ENCODE measurements around the gene NBEAL2.
"Not testable (repeated sequence)": the region's sequence is repeated elsewhere in the genome, so short reads cannot be mapped to it uniquely, and the experiment has no call there.

The NBEAL2 gene

DNA sequence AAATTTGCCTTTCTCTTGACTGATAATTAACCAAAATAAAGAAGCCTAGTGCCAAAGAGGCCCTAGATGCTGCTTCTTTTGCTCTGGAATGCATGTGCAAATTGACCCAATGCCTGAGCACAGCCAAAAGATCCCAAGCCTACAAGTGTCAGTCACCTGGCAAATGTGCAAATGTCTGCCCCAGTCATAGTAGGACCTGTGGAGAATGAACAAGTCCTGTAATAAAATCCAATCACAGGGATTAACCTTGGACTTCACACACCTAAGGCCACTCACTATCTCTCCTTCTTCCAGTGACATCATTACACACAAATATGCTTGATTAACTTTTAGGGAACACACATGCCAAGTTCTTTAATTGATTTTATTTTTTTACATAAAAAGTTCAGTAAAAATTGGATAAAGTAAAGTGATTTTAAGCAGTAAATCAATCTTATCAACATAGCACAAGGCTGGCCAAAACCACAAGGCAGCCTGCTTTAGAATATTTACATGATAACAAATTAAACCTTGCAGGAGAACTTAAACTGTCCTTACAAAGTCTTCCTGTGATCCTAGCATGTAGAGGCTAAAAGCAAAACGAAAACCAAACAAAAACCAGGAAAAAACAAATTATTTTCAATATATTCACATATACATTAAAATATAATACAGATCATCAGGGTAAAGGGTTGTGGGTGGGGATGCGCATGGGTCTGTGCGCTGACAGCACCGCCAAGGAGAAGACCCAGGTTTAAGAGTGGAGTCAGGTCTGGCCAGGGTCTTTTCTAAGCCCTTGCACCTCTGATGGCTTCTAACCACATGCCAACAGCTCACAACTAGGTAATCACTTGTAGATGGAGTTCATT is 36.8 kb downstream of the NBEAL2 start:
- no peak for DNase-seq

DNA sequence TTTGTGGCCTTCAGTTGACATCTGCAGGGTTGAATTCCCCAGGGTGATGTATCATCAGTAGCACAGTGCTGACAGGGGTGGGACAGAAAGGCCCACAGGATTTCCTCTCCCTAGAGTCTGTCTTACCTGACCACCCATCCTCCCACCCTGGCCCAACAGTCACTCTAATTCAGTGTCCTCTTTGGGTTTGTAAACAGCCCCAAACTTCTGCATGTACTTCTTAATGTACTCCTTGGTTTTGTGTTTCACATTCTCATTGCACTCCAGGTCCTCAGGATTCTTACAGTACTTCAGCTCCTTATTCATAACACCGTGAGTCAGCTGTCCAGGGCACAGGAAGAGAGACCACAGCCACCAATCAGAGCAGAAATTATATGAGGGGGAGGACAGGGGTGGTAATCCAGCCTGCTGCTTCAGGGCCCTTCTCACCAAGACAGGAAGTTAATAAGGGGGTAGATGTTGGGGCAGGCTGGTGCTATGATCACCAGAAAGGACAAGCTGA is 37.5 kb downstream of the NBEAL2 start:
- no peak for DNase-seq

DNA sequence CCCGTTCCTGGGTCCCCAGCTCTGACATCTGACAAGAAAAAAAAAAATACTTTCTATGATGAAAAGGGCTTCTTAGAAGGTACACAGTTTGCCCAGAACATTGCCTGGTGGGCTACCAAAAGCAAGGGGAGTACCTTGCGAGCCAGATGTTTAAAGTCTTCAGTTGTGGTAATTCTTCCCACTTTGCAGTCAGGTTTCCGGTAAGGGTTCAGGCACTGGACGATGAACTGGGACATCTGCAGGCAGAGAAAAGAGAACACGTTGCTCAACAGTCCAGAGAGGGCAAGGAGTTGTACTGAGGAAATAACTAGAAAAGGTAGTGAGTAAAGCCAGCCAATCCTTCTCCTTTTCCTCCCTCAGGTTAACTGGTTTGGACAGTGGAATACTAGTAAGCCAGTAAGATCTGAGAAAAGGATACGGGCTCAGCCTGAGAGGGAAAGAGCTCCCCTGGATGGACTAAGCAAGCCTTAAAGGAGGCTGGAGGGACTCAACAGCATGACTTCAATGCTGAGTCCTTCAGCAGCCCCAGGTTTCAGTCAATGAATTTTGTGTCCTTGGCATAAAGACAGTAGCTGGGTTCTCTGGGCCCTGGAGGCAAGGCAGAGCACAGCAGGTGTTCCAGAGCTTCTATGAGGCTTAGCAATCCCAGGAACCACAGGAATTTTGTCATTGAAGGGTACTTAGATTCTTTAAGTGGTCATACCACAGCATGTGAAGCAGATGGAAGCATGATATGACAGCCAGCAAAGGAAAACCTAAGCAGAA is 38.2 kb downstream of the NBEAL2 start:
- peak; percentile 11 for DNase-seq

DNA sequence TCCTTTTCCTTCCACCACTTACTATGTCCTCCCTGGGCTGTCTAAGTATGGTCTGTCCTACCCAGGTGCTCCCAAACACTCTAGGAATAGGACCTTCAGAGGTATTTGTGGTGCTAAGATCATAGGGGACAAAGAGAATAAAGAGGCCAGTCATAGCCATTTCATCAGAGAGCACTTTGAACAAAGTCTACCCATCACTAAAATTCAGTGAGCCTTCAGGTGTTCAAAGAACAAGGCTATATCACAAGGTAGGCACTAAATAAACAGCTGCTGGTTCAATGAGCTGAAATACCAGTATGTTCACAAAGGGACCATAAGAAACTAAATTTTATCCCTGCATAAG is 38.8 kb downstream of the NBEAL2 start:
- no peak for DNase-seq

DNA sequence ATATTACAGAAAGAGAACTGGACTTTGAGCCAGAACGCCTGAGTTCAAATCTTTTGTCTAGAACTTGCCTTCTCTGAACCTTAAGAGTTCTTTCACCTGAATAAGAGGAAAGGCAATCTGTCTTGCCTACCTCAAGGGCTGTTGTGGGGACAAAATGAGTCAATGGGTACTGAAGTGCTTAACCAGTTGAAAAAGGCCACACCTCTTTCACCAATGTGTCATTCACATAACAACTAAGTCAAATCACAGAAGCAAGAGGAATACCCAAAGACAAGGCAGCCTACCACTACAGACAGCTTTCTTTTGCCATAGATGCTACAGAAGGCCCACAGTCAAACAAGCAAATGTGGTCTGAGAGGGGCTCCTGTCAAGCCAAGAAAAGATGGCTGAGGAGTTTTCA is 39.7 kb downstream of the NBEAL2 start:
- DNase-seq: no peak

DNA sequence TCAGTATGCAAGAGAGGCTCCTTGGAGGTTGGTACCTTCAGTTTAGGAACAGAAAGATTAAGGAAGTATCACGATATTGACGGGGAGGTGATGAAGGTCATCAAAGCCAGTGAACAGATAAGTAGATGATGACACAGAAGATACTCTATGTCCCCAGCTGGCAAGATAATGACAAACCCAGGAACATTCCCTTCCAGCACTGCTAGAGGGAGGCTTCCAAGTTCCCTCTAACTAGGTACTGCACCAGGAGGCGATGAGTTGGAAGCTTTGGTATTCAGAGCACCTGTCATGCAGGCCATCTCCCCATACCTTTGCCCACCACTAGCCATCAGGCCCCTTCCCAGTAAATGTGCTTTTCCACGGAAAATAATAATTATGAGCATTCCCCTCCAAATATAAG is 40.8 kb downstream of the NBEAL2 start:
- DNase-seq: no peak

DNA sequence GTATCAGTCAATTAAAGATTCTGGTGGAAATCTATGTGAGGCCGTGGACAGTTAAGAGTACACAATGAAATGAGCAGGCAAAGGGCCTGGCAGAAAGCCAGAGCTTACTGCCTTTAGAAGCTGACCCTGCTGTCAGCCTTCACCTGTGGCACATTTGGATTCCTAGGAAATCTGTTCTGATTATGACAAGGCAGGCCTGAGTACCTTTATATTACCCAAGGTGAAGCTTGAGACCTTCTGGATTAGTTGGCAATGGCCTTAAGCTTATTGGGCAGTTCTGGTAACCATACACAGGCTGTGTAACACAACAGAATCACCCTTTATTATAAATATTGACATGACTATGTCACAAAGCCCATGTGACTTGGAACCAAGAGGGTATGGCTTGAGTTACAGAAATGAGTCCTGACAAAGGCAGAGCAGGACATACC is 43.2 kb downstream of the NBEAL2 start:
- no peak for DNase-seq

DNA sequence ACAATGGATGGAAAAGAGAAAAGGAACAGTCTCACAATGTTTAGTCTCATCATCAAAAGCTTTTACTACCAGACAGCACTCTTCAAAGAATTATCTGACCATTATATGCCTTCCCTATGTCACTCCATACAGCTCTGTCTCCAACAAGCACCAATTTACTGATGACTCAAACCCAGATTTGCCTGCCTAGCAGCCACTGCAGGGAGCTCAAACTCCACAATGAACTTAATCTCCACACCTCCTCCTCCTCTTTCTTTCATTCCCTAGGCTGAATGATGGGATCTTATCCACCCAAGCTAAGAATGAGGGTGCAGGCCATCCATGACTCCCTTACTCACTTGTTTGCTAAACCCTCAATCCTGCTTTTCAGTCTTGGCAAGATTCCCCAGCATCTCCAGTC is 45.5 kb downstream of the NBEAL2 start:
- no peak for DNase-seq

DNA sequence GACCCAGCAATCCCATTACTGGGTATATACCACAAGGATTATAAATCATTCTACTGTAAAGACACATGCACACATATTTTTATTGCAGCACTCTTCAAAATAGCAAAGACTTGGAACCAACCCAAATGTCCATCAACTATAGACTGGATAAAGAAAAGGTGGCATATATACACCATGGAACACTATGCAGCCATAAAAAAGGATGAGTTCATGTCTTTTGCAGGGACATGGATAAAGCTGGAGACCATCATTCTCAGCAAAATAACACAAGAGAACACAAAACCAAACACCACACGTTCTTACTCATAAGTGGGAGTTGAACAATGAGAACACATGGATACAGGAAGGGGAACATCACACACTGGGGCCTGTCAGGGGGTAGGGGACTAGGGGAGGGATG is 47.0 kb downstream of the NBEAL2 start:
- not testable (repeated sequence) for DNase-seq

DNA sequence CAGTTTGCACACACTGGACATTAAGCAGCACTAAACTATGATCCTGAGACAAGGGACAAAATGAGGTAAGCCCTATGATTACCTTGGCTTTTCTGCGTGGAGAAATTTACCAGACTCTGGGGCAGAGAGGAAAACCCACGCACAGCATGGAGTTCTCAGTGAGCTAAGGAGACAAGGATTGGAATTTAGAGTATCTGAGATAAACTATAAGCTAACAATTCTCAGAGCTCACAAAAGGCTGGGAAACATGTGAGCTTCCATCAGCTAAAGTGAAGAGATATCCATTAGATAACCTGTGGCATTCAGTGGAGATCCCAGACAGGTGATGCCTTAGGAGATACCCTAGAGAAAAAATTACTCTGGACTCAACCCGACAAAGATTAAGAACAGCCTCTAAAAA is 48.7 kb downstream of the NBEAL2 start:
- no peak for DNase-seq

DNA sequence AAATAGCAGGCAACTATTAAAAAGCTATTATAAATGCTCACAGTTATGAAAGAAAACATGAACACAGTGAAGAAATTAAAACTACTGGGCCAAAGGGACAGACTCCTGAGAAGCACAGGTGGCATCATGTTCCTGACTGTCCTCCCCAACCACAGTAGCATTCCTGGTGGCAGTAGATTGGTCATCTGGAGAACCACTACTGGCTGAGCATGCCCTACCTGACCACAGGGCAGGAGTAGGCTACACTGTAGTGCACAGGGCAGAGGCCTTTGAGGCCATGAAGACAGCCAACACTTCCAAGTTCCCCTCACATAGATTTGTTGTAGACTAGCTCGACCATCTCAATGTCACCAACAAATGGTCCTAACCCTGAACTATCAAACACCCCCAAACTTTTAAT is 49.2 kb downstream of the NBEAL2 start:
- DNase-seq: no peak

DNA sequence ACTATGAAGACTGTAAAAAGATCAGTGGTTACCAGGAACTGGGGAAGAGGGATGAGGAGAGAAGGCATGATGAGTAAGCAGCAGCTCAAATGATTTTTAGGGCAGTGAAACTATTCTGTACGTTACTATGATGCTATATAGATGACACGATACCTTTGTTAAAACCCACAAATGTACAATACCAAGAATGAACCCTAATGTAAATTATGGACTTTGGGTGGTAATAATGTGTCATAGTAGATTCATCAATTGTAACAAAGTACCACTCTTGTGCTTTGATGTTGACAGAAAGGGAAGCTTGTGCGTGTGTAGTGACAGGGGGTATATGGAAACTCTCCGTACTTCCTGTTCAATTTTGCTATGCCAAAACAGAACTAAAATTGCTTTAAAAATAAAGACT is 51.6 kb downstream of the NBEAL2 start:
- not testable (repeated sequence) for DNase-seq

DNA sequence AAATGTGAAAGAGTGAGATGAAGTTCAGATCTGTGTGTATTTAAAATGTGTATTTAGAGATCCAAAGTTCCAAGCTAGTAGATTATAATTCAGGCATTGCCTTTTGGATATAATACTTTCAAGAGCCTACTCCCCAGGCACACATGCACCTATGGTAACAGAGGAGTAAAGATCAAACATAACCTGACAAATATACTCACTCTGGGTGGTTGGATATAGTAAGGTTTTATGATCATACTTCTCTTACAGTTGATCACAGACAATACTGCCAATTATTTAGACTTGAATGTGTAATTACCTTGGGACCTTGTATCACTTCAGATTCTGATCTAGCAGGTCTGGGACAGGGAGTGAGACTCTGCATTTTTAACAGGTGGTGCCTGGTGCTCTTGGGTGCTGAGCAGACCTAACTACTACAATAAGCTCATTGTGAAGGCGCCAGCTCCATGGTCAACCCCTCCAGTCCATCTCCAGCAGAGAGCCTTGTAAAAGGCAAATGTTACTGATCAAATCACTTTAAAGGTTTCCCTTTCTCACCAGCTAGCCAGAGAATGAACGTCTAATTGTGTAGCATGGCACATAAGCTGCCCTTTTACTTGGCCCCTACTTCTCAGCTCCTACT is 55.5 kb downstream of the NBEAL2 start:
- no peak for DNase-seq

DNA sequence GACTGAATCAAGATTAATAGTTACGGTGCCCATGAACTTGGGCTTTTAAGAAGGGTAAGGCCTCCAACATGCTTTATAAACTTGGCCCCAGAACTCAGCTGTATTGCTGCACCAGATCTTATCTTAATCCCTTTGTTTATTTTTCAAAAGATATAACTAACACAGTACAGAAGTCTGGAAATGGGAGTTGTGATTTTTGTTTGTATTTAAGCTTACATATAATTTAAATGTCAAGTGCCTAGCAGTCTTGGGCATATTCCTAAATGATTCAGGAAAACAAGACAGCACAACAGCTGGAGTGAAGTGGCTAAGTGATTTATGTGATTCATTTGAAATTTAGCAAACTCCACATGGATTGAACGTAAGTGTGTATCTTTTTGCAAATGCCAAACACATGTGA is 56.2 kb downstream of the NBEAL2 start:
- no peak for DNase-seq

DNA sequence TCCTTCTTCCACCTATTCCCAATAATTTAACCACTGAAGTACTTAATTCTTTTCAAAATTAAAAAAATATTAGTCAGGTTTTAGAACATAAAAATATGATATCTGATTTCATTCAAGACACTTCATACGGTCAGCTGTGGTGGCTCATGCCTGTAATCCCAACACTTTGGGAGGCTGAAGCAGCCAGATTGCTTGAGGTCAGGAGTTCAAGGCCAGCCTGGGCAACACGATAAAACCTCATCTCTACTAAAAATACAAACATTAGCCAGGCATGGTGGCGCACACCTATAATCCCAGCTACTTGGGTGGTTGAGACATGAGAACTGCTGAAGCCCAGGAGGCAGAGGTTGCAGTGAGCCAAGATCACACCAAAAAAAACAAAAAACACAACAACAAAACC is 56.7 kb downstream of the NBEAL2 start:
- no peak for DNase-seq

DNA sequence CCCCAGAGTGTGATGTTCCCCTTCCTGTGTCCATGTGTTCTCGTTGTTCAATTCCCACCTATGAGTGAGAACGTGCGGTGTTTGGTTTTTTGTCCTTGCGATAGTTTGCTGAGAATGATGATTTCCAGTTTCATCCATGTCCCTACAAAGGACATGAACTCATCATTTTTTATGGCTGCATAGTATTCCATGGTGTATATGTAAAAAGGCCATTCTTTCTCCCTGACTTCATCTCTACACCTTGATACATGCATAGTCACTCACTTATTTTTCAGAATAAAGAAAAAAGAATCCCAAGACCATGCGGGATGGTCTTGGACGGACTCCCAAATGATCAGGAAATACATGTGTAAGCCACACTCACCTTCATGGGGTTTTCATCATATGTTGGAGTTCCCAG is 57.8 kb downstream of the NBEAL2 start:
- DNase-seq: not testable (repeated sequence)

DNA sequence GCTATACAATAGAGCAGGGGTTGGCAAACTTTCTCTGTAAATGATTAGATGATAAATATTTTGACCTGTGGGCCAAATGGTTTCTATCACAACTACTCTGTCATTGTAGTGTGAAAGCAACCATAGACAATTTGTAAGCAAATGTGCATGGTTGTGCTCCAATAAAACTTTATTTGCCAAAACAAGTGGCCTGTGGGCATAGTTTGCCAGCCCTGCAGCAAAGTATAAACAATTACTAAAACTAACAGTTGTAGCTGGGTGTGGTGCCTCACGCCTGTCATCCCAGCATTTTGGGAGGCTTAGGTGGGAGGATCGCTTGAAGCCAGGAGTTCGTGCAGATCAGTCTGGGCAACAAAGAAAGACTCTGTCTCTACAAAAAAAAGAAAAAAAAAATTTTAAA is 61.6 kb downstream of the NBEAL2 start:
- DNase-seq: no peak

DNA sequence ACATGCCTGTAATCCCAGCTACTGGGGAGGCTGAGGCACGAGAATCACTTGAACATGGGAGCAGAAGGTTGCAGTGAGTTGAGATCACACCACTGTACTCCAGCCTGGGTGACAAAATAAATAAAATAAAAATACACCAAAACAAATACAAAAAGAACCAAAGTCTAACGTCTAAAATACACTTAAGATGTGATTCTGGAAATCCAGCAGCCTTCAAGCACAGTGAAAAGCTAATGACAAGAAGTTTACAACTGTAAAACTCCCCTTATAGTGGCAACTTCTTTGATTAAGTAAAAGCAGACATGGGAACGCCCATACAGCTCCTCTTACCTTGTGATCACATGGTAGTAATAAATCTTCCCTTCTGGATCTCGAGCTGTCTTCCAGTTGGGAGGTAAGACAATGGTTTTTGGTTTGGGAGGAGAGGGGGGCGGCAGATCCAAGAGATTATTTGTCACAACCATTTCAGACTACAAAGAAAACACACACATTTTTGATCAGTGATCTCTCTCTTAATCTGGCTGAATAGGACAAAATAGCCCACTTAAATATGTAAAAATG is 62.8 kb downstream of the NBEAL2 start:
- DNase-seq: no peak

DNA sequence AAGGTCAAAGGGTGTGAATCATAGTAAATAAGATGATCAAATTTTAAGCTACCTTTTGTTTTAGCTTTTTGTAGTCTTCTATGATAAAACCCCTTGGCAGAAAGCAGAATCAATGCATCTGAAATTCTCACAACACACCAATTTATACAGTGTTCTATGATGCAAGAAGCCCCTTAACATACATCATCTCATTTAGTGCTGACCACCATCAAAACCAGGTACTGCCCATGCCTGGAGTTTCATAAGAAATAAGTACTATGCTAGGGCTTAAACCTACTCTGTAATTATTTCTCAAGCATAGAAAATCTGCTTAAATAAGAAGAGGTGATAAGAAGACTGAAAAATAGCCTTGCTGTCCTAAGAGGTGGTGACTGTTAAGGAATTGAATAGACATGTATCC is 67.6 kb downstream of the NBEAL2 start:
- no peak for DNase-seq

DNA sequence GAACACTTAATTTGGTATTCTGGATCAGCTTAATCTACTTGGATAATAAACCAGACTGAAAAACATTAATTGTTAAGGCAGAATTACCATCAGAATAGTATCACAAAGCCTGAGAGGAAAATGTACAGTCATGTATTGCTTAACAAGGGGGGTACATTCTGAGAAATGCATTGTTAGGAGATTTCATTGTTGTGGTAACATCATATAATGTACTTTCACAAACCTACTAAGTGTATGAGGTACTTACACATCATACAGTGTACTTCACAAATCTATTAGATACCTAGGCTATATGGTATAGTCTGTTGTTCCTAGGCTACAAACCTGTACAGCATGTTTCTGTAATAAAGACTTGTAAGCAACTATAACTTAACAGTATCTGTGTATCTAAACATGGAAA is 68.2 kb downstream of the NBEAL2 start:
- no peak for DNase-seq

DNA sequence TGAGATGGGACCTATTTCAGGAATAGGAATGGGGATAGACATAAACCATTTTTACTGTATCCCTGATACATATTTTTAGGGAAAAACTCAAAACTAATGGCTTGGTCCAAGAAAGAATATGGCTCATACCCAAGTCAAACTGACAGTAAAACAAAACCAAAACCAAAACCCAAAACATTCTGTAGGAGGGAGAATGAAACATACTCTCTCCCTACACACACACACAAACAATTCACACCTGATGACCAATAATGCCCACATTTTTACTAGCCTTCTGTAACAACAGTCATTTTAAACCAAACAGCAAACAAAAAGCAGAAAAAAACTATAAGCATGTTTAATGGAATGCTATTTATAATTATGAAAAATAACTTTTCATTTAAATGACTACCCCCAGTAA is 74.9 kb downstream of the NBEAL2 start:
- DNase-seq: no peak

DNA sequence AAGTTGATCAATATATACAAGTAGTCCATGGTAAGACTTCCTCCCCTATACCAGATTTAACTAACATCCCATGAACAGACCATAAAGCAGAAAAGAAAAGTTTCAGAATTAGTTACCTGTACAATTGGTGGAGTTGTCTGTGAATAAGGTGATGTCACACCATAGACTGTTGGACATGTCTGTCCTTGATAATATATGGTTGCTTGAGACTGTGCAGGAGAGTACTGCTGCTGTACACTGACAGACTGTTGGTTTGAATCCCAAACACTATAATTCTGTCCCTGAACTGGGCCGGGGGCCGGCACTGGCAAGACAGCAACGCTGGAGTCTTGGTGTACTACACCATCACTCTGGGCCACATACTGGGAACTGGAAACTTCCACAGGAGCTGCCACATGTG is 77.2 kb downstream of the NBEAL2 start:
- no peak for DNase-seq

DNA sequence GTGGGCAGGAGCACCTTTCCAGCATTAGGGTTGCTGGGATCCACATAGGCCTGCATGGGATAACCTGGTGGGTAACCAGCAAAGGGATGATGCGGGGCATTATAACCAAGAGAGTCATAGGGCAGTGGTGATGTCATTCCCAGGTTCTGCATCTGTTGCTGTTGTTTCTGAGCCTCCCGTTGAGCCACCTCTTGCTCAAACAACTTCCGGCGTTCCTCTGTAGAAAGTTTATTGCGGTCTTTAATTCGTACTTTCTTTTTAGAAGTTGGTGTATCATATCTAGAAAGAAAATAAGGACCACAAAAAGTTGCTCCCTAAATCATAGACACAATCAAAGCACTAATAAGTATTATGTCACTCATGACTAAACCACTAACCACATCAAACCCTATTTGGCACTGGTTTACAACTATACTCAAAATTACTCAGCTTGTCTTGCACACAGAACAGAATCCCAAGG is 77.8 kb downstream of the NBEAL2 start:
- DNase-seq: no peak

Data from DMS79 treated with DMSO at 0.1 percent for 48 hours (cell line).